ENCODE results near the gene CPNE2. TPM values are rescaled to one million over a fixed set of nuclear protein-coding genes. Genes with fewer than 3 reads are reported as not detected.

The CPNE2 gene
- total and polyA plus RNA-seq, 4 donors, result 6.8 to 14.6 (median 11.0) TPM

DNA sequence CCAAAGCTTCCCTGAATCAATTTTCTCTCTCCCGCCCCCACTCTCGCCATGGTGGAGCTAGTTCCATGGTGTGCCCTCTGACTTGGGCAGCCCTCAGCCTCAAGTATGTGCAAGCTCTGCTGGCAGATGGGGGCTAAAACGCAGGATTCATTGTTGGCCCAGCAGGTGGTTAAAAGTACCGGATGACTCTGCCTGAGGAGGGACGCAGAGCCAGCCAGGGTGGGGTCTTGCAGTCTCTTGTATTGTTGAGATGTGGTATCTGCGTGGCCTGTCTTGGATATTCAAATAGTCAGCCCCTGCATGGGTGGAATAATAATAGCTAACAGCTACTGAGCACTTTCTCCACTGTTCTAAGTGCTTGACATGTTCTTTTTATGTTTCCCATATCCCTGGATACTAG is 36.7 kb upstream of the CPNE2 start:
- Histone ChIP-seq H3K36me3 (ENCODE audit: control insufficient read depth in 4 of 4, insufficient read depth in 3 of 4, low read depth in 1 of 4, low read length in 3 of 4) (peaks cover 5 to 11% (median 7%) of the 10 kb centered on the region in 4 donors), H3K9ac (ENCODE audit: low read depth in 1 of 2, low read length in 2 of 2) (no peak overlapping the region), H3K9me3 (ENCODE audit: control insufficient read depth in 4 of 4, low read length in 3 of 4) (no peaks in the 10 kb centered on the region), H3K4me1 (ENCODE audit: control insufficient read depth in 4 of 4, insufficient read depth in 4 of 4, low read length in 3 of 4) (peaks cover 0 to 1% (median under 1%) of the 10 kb centered on the region in 4 donors), H3K4me3 (ENCODE audit: low read depth in 1 of 3, low read length in 3 of 3) (no peak overlapping the region), H3K27ac (ENCODE audit: low read depth in 1 of 2, low read length in 2 of 2) (no peak overlapping the region), H3K27me3 (ENCODE audit: control insufficient read depth in 4 of 4, insufficient read depth in 4 of 4, low read length in 3 of 4) (no peaks in the 10 kb centered on the region)
- DNase-seq (ENCODE audit: low spot score), result no peak
- WGBS, result 96% methylated on average over 6 of the region's 6 CpGs
- no peak for TF ChIP-seq FOXA1 (IDR thresholded peaks at IDR 0.05)
- no peak for TF ChIP-seq EGR1 (IDR thresholded peaks at IDR 0.05; ENCODE audit: low read depth in 2 of 2)
- no peak for TF ChIP-seq TAF1 (conservative IDR thresholded peaks at IDR 0.05)

DNA sequence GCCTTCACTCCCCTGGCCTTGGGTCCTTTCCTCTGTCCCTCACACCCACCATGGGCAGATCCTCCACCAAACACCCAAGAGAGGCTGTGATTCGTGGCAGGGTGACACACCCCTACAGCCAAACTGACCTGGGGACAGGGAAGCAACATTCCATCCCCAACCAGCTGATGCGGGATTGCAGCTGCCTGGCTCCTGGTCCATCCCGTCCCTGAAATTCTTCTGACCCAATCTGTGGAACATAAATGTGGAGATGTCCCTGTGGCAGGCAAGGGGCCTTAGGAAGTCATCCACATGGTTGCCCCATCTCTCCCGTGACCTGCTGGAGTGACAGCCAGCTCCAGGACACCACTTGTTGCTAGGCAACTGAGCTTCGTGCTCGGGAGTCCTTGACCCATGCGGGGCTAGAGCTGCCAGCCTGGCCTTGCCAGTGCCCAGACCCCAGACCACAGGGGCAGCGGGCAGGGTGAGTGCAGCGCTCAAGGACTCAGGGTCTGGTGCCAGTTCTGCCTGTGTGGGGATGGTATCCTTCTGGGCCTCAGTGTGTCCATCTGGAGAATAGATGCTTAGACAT is 34.0 kb upstream of the CPNE2 start:
- no peaks in the 10 kb centered on the region for H3K27me3 ChIP-seq (ENCODE audit: control insufficient read depth in 4 of 4, insufficient read depth in 4 of 4, low read length in 3 of 4)
- no peak overlapping the region for H3K9ac ChIP-seq (ENCODE audit: low read depth in 1 of 2, low read length in 2 of 2)
- DNase-seq (ENCODE audit: low spot score), result no peak
- TF ChIP-seq FOXA1 (IDR thresholded peaks at IDR 0.05), result no peak
- TF ChIP-seq RAD21 (IDR thresholded peaks at IDR 0.05), result no peak
- TF ChIP-seq HNF4G (IDR thresholded peaks at IDR 0.05), result no peak
- TF ChIP-seq, protein P1, sequence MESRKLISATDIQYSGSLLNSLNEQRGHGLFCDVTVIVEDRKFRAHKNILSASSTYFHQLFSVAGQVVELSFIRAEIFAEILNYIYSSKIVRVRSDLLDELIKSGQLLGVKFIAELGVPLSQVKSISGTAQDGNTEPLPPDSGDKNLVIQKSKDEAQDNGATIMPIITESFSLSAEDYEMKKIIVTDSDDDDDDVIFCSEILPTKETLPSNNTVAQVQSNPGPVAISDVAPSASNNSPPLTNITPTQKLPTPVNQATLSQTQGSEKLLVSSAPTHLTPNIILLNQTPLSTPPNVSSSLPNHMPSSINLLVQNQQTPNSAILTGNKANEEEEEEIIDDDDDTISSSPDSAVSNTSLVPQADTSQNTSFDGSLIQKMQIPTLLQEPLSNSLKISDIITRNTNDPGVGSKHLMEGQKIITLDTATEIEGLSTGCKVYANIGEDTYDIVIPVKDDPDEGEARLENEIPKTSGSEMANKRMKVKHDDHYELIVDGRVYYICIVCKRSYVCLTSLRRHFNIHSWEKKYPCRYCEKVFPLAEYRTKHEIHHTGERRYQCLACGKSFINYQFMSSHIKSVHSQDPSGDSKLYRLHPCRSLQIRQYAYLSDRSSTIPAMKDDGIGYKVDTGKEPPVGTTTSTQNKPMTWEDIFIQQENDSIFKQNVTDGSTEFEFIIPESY (IDR thresholded peaks at IDR 0.05), result no peak
- TF ChIP-seq, protein P2, sequence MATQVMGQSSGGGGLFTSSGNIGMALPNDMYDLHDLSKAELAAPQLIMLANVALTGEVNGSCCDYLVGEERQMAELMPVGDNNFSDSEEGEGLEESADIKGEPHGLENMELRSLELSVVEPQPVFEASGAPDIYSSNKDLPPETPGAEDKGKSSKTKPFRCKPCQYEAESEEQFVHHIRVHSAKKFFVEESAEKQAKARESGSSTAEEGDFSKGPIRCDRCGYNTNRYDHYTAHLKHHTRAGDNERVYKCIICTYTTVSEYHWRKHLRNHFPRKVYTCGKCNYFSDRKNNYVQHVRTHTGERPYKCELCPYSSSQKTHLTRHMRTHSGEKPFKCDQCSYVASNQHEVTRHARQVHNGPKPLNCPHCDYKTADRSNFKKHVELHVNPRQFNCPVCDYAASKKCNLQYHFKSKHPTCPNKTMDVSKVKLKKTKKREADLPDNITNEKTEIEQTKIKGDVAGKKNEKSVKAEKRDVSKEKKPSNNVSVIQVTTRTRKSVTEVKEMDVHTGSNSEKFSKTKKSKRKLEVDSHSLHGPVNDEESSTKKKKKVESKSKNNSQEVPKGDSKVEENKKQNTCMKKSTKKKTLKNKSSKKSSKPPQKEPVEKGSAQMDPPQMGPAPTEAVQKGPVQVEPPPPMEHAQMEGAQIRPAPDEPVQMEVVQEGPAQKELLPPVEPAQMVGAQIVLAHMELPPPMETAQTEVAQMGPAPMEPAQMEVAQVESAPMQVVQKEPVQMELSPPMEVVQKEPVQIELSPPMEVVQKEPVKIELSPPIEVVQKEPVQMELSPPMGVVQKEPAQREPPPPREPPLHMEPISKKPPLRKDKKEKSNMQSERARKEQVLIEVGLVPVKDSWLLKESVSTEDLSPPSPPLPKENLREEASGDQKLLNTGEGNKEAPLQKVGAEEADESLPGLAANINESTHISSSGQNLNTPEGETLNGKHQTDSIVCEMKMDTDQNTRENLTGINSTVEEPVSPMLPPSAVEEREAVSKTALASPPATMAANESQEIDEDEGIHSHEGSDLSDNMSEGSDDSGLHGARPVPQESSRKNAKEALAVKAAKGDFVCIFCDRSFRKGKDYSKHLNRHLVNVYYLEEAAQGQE (IDR thresholded peaks at IDR 0.05), result no peak
- TF ChIP-seq, protein P3, sequence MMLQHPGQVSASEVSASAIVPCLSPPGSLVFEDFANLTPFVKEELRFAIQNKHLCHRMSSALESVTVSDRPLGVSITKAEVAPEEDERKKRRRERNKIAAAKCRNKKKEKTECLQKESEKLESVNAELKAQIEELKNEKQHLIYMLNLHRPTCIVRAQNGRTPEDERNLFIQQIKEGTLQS (IDR thresholded peaks at IDR 0.05), result no peak
- TF ChIP-seq FOXA2 (IDR thresholded peaks at IDR 0.05), result no peak
- TF ChIP-seq, protein P4, sequence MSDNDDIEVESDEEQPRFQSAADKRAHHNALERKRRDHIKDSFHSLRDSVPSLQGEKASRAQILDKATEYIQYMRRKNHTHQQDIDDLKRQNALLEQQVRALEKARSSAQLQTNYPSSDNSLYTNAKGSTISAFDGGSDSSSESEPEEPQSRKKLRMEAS (IDR thresholded peaks at IDR 0.05), result no peak
- no peak for TF ChIP-seq NR2F2 (IDR thresholded peaks at IDR 0.05)
- TF ChIP-seq, protein P5, sequence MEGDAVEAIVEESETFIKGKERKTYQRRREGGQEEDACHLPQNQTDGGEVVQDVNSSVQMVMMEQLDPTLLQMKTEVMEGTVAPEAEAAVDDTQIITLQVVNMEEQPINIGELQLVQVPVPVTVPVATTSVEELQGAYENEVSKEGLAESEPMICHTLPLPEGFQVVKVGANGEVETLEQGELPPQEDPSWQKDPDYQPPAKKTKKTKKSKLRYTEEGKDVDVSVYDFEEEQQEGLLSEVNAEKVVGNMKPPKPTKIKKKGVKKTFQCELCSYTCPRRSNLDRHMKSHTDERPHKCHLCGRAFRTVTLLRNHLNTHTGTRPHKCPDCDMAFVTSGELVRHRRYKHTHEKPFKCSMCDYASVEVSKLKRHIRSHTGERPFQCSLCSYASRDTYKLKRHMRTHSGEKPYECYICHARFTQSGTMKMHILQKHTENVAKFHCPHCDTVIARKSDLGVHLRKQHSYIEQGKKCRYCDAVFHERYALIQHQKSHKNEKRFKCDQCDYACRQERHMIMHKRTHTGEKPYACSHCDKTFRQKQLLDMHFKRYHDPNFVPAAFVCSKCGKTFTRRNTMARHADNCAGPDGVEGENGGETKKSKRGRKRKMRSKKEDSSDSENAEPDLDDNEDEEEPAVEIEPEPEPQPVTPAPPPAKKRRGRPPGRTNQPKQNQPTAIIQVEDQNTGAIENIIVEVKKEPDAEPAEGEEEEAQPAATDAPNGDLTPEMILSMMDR (IDR thresholded peaks at IDR 0.05; ENCODE audit: low read depth, low read length, missing input control), result no peak
- H3K9me3 ChIP-seq (ENCODE audit: control insufficient read depth in 4 of 4, low read length in 3 of 4), result no peaks in the 10 kb centered on the region
- WGBS, result 86% methylated on average over 9 of the region's 9 CpGs
- H3K27ac ChIP-seq (ENCODE audit: low read depth in 1 of 2, low read length in 2 of 2), result no peak overlapping the region
- peaks cover 5 to 17% (median 9%) of the 10 kb centered on the region in 4 donors for H3K4me1 ChIP-seq (ENCODE audit: control insufficient read depth in 4 of 4, insufficient read depth in 4 of 4, low read length in 3 of 4)
- peaks cover 3 to 11% (median 5%) of the 10 kb centered on the region in 4 donors for H3K36me3 ChIP-seq (ENCODE audit: control insufficient read depth in 4 of 4, insufficient read depth in 3 of 4, low read depth in 1 of 4, low read length in 3 of 4)
- H3K4me3 ChIP-seq (ENCODE audit: low read depth in 1 of 3, low read length in 3 of 3), result no peak overlapping the region
